OCI-LY1 (cell line): ENCODE results near the gene COMMD10.

Source experiments
- H2AFZ ChIP-seq: fragments of 200-600 bp; sonication (generic), shearing (Covaris generic); 2 replicates; pipeline ENCODE4 v1.6.0; 2014; ENCODE audit warnings: antibody characterized with exemption, mild to moderate bottlenecking, low read length
- H3F3A ChIP-seq: fragments of 200-600 bp; sonication (generic), shearing (Covaris generic); 2 replicates; pipeline ENCODE4 v1.6.0; 2014; ENCODE audit warnings: mild to moderate bottlenecking, antibody characterized with exemption, low read length, moderate library complexity; ENCODE audit not compliant: insufficient read depth
- H3K27ac ChIP-seq: fragments of 200-600 bp; sonication (generic); 2 replicates; pipeline ENCODE4 v1.5.1; 2014; ENCODE audit warnings: low read length, mixed run types, mild to moderate bottlenecking, low read depth; ENCODE audit not compliant: poor library complexity, severe bottlenecking
- H3K27me3 ChIP-seq: fragments of 200-600 bp; sonication (generic); 2 replicates; pipeline ENCODE4 v1.6.0; 2014; ENCODE audit warnings: antibody characterized with exemption, mild to moderate bottlenecking, low read length, moderate library complexity; ENCODE audit not compliant: insufficient read depth
- H3K36me3 ChIP-seq: fragments of 200-600 bp; sonication (generic); 2 replicates; pipeline ENCODE4 v1.6.1; 2014; ENCODE audit warnings: mild to moderate bottlenecking, antibody characterized with exemption, low read length, moderate library complexity, mixed read lengths; ENCODE audit not compliant: insufficient read depth
- H3K4me1 ChIP-seq: fragments of 200-600 bp; sonication (generic); 2 replicates; pipeline ENCODE4 v1.5.1; 2014; ENCODE audit warnings: mild to moderate bottlenecking, low read length, moderate library complexity; ENCODE audit not compliant: insufficient read depth, severe bottlenecking
- H3K4me2 ChIP-seq: fragments of 200-600 bp; sonication (generic), shearing (Covaris generic); 2 replicates; pipeline ENCODE4 v1.6.1; 2014; ENCODE audit warnings: low read length
- H3K4me3 ChIP-seq: fragments of 200-600 bp; sonication (generic); 2 replicates; pipeline ENCODE4 v1.5.1; 2014; ENCODE audit warnings: low read length, low read depth, mild to moderate bottlenecking, mixed read lengths; ENCODE audit not compliant: poor library complexity, severe bottlenecking
- H3K79me2 ChIP-seq: fragments of 200-600 bp; shearing (Covaris generic); 2 replicates; pipeline ENCODE4 v1.6.1; 2016; ENCODE audit warnings: mixed run types, low read length, mixed read lengths; ENCODE audit not compliant: insufficient read depth
- H3K9ac ChIP-seq: fragments of 200-600 bp; sonication (generic), shearing (Covaris generic); 2 replicates; pipeline ENCODE4 v1.6.1; 2014; ENCODE audit warnings: mild to moderate bottlenecking, low read length, mixed read lengths
- H3K9me2 ChIP-seq: fragments of 200-600 bp; sonication (generic), shearing (Covaris generic); 2 replicates; pipeline ENCODE4 v1.6.1; 2014; ENCODE audit warnings: low read depth, mild to moderate bottlenecking, low read length, mixed read lengths
- H3K9me3 ChIP-seq: fragments of 200-600 bp; shearing (Covaris generic); 2 replicates; pipeline ENCODE4 v1.6.1; 2014; ENCODE audit warnings: low read length, mixed read lengths
- H4K20me1 ChIP-seq: fragments of 200-600 bp; sonication (generic), shearing (Covaris generic); 2 replicates; pipeline ENCODE4 v1.6.0; 2016; ENCODE audit warnings: mild to moderate bottlenecking, low read length; ENCODE audit not compliant: insufficient read depth
- EZH2 ChIP-seq: fragments of 200-600 bp; sonication (generic), shearing (Covaris generic); IDR thresholded peaks from 2 replicates; pipeline ENCODE4 v1.8.0; 2017; ENCODE audit warnings: borderline replicate concordance, mixed run types, mild to moderate bottlenecking, antibody characterized with exemption, low read length, moderate library complexity, mixed read lengths
- TF ChIP-seq, protein P1 (sequence below): fragments of 200-600 bp; sonication (generic), shearing (Covaris generic); IDR thresholded peaks from 2 replicates; pipeline ENCODE4 v1.5.1; 2017; ENCODE audit warnings: mild to moderate bottlenecking, antibody characterized with exemption, low read length, moderate library complexity, mixed read lengths

Gene COMMD10

DNA sequence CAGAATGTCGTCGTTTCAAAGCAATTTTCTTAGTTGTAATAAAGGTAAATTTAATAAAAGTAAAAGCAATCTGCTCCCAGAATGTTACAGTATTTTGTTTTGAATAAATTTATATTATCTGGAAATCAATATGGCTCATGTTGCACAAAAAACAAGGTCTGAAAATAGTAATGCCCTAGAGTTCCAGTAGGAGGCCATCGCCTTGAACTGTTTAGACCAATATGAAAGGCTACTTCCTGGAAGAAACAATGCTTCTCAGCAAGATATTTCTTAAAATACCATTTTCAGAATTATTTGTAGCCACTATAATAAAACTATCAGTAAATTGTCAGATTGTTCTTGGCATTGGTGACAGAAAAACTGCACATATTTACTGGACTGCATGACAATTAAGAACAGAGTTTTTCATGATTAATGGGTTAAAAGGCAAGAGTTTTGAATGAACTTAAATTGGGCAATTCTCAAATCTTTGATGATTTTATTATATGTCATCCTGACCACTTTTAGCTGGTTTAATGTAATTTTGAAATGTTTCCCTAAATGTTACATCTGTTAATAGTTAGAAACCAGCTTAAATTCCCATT is 153.2 kb downstream of the COMMD10 start:
- Histone ChIP-seq H3F3A (no peaks in the 10 kb centered on the region), H3K4me3 (no peak overlapping the region), H3K27ac (no peak overlapping the region), H3K4me1 (no peaks in the 10 kb centered on the region), H3K9me3 (no peaks in the 10 kb centered on the region), H3K36me3 (no peaks in the 10 kb centered on the region), H4K20me1 (no peaks in the 10 kb centered on the region), H3K9ac (no peak overlapping the region), H2AFZ (no peak overlapping the region), H3K4me2 (no peak overlapping the region), H3K9me2 (no peaks in the 10 kb centered on the region), H3K79me2 (no peaks in the 10 kb centered on the region), H3K27me3 (no peaks in the 10 kb centered on the region)
- TF ChIP-seq, protein P1, sequence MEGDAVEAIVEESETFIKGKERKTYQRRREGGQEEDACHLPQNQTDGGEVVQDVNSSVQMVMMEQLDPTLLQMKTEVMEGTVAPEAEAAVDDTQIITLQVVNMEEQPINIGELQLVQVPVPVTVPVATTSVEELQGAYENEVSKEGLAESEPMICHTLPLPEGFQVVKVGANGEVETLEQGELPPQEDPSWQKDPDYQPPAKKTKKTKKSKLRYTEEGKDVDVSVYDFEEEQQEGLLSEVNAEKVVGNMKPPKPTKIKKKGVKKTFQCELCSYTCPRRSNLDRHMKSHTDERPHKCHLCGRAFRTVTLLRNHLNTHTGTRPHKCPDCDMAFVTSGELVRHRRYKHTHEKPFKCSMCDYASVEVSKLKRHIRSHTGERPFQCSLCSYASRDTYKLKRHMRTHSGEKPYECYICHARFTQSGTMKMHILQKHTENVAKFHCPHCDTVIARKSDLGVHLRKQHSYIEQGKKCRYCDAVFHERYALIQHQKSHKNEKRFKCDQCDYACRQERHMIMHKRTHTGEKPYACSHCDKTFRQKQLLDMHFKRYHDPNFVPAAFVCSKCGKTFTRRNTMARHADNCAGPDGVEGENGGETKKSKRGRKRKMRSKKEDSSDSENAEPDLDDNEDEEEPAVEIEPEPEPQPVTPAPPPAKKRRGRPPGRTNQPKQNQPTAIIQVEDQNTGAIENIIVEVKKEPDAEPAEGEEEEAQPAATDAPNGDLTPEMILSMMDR, result peak; percentile 21; the same call in 1 of the 2 replicates
- TF ChIP-seq EZH2, result no peak

DNA sequence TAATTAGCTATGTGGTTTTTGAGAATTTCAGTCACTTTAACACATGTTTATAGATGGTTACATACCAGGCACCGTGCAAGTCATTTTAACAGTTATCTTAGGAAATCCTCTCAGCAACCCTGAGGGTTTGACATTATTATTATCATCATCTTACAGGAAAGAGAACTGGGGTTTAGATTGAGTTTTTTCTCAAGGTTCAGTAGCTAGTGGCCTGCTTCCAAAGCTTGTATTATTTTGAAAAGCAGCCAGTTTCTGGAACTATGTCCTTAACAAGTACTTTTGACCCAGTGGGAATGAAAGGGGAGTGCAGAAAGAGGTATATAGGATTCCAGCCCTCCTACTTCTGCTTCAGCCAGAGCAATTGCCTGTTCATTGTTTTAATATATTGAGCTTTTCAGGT is 157.5 kb downstream of the COMMD10 start:
- Histone ChIP-seq H3K4me2 (no peak overlapping the region), H3K27me3 (no peaks in the 10 kb centered on the region), H3K4me3 (no peak overlapping the region), H3K9me2 (no peaks in the 10 kb centered on the region), H3K9me3 (0 out of 2 replicates have a peak, but pooled peaks cover 2% of the 10 kb centered on the region), H3K4me1 (no peaks in the 10 kb centered on the region), H3K79me2 (no peaks in the 10 kb centered on the region), H3K36me3 (no peaks in the 10 kb centered on the region), H3F3A (no peaks in the 10 kb centered on the region), H3K27ac (no peak overlapping the region), H4K20me1 (no peaks in the 10 kb centered on the region), H3K9ac (no peak overlapping the region), H2AFZ (no peak overlapping the region)
- TF ChIP-seq EZH2, result no peak
- TF ChIP-seq, protein P1, result no peak

DNA sequence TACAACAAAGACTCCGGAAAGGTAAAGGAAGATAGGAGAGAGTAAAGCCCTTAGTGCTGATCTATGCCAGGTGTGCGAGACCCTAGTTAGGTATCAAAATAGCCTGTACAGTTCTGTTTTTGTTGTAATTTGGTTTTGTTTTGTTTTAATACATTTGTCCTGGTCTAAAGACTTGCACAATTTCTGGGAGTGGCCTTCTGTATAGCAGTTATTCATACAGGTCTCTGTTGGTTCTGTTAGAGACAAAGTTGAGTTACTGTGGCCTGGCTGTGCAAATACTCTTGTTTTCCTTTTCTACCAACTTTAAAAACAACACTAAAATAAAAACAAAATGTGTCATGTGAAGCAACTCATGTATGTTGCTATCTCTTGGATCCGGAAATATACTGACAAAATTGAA is 163.6 kb downstream of the COMMD10 start:
- no peak overlapping the region for H3K4me2 ChIP-seq
- TF ChIP-seq, protein P1, result no peak
- TF ChIP-seq EZH2, result no peak
- H3K27me3 ChIP-seq, result no peaks in the 10 kb centered on the region
- no peak overlapping the region for H3K9ac ChIP-seq
- no peak overlapping the region for H2AFZ ChIP-seq
- H3K79me2 ChIP-seq, result no peaks in the 10 kb centered on the region
- no peaks in the 10 kb centered on the region for H3K9me2 ChIP-seq
- H3K4me3 ChIP-seq, result no peak overlapping the region
- H3K27ac ChIP-seq, result no peak overlapping the region
- H3K36me3 ChIP-seq, result no peaks in the 10 kb centered on the region
- H3K4me1 ChIP-seq, result no peaks in the 10 kb centered on the region
- H3F3A ChIP-seq, result no peaks in the 10 kb centered on the region
- 0 out of 2 replicates have a peak, but pooled peaks cover 2% of the 10 kb centered on the region for H3K9me3 ChIP-seq
- H4K20me1 ChIP-seq, result no peaks in the 10 kb centered on the region
